K562 (cell line): ENCODE data around the gene TSC22D3. TPM values are rescaled to one million over a fixed set of nuclear protein-coding genes. Genes with fewer than 3 reads are reported as not detected.

ENCODE experiments used
- ATAC-seq: fragments of 200-7000 bp; cut with Tn5 transposase; 3 replicates; pipeline ENCODE4 v1.9.1; 2020; ENCODE audit warnings: moderate library complexity
- BruUV-seq: library from RNA; stranded (reverse); fragments of 400-500 nt; replicated peaks from 2 replicates; lab custom pipeline; 2021; lab: Mats Ljungman, UMichigan
- CTCF ChIA-PET: fragments of 300-600 bp; formaldehyde crosslinking; extraction: SDS; loops from one replicate; lab custom pipeline; 2021; ENCODE audit warnings: low intra/inter-chr PET ratio; lab: Yijun Ruan, JAX
- POLR2A ChIA-PET: fragments of 300-600, 350-650 bp; sonication (Branson Sonifier 250); formaldehyde crosslinking; extraction: SDS; loops from one replicate; lab custom pipeline; 2021; ENCODE audit warnings: antibody characterized with exemption, inconsistent platforms; lab: Yijun Ruan, JAX
- DNase-seq, 4 experiments: peaks; one replicate each; pipeline versions ENCODE4 v3.0.0 to v3.0.0-alpha.2; 2011 to 2018; ENCODE audit warnings: low spot score in 3 of 4, mixed read lengths in 3 of 4; ENCODE audit errors: extremely low read depth in 1 of 4
- FAIRE-seq: peaks from 2 replicates; lab custom pipeline; 2011; peaks lifted over from hg19 to GRCh38; lab: Jason Lieb, UNC
- H2AFZ ChIP-seq: 2 replicates; pipeline ENCODE4 v1.6.0; 2011; ENCODE audit warnings: low read depth, low read length, control low read depth, inconsistent platforms
- H3K27ac ChIP-seq: fragments of 200-600 bp; 3 replicates; pipeline ENCODE4 v1.8.0; 2011; ENCODE audit warnings: low read depth, mild to moderate bottlenecking, control low read depth, inconsistent platforms, low read length, moderate library complexity, mixed read lengths; ENCODE audit errors: extremely low read depth
- H3K27me3 ChIP-seq, 2 experiments: fragments of 300-600 bp in 1 of 2; 2 replicates in 1 of 2; 3 replicates in 1 of 2; pipeline versions ENCODE4 v1.6.0 to v1.8.0; 2011; ENCODE audit warnings: inconsistent platforms in 2 of 2, low read length in 2 of 2, mild to moderate bottlenecking in 1 of 2, mixed read lengths in 1 of 2, moderate library complexity in 1 of 2; ENCODE audit not compliant: control insufficient read depth in 2 of 2, insufficient read depth in 2 of 2
- H3K36me3 ChIP-seq: fragments of 300-600 bp; 3 replicates; pipeline ENCODE4 v1.8.0; 2011; ENCODE audit warnings: mild to moderate bottlenecking, low read length, inconsistent platforms; ENCODE audit not compliant: control insufficient read depth, insufficient read depth
- H3K4me1 ChIP-seq, 2 experiments: fragments of 200-600 bp in 1 of 2; replicated peaks in 1 of 2; 2 replicates in 1 of 2; 3 replicates in 1 of 2; pipeline versions ENCODE4 v1.5.1 to v1.8.0; 2011; ENCODE audit warnings: inconsistent platforms in 2 of 2, low read length in 2 of 2, mild to moderate bottlenecking in 1 of 2, mixed read lengths in 1 of 2, moderate library complexity in 1 of 2; ENCODE audit not compliant: control insufficient read depth in 2 of 2, insufficient read depth in 2 of 2
- H3K4me2 ChIP-seq: 2 replicates; pipeline ENCODE4 v1.6.1; 2011; ENCODE audit warnings: low read length, control low read depth, inconsistent platforms, mixed read lengths; ENCODE audit not compliant: insufficient read depth
- H3K4me3 ChIP-seq: fragments of 200-600 bp; sonication (generic), shearing (Covaris generic); 2 replicates; pipeline ENCODE4 v1.5.1; 2016; ENCODE audit warnings: control low read depth, inconsistent platforms
- H3K79me2 ChIP-seq: fragments of 200-600 bp; 3 replicates; pipeline ENCODE4 v1.8.0; 2011; ENCODE audit warnings: low read length, inconsistent platforms; ENCODE audit not compliant: control insufficient read depth, insufficient read depth
- H3K9ac ChIP-seq, 2 experiments: 2 replicates each; pipeline versions ENCODE4 v1.6.0 to v1.6.1; 2011; ENCODE audit warnings: low read depth in 2 of 2, low read length in 2 of 2, control low read depth in 1 of 2, inconsistent platforms in 1 of 2, mild to moderate bottlenecking in 1 of 2, mixed read lengths in 1 of 2; ENCODE audit not compliant: insufficient read depth in 1 of 2
- H3K9me1 ChIP-seq: one replicate; pipeline ENCODE4 v1.6.0; 2011; ENCODE audit warnings: inconsistent platforms, mild to moderate bottlenecking, low read length, moderate library complexity; ENCODE audit not compliant: control insufficient read depth, insufficient read depth
- H3K9me3 ChIP-seq: replicated peaks from 2 replicates; pipeline ENCODE4 v1.5.1; 2011; ENCODE audit warnings: low read depth, low read length, inconsistent platforms; ENCODE audit not compliant: control insufficient read depth, insufficient read depth
- H4K20me1 ChIP-seq: replicated peaks from 2 replicates; pipeline ENCODE4 v1.6.1; 2011; ENCODE audit warnings: low read length, inconsistent platforms, mixed read lengths; ENCODE audit not compliant: control insufficient read depth, insufficient read depth
- CBX2 ChIP-seq: fragments of 200-600 bp; sonication (generic); IDR thresholded peaks from one replicate; pipeline ENCODE4 v1.6.1; 2012; ENCODE audit warnings: mild to moderate bottlenecking, low read length, inconsistent platforms; ENCODE audit not compliant: insufficient read depth, poor library complexity, severe bottlenecking
- CXXC5 ChIP-seq: fragments of 250-450 bp; sonication (Bioruptor Pico); IDR thresholded peaks from 2 replicates; pipeline ENCODE4 v1.8.0; 2022; ENCODE audit warnings: inconsistent platforms, mild to moderate bottlenecking, moderate library complexity
- NONO ChIP-seq, 2 experiments: fragments of 200-400 bp in 1 of 2; fragments of 450-650 bp in 1 of 2; formaldehyde crosslinking in 1 of 2; IDR thresholded peaks; 2 replicates each; pipeline ENCODE4 v1.6.1; 2017; ENCODE audit warnings: low read depth in 2 of 2, mild to moderate bottlenecking in 2 of 2, moderate library complexity in 2 of 2, low read length in 1 of 2
- PTRF ChIP-seq: fragments of 450-650 bp; IDR thresholded peaks from 2 replicates; pipeline ENCODE4 v1.6.1; 2016; ENCODE audit warnings: mild to moderate bottlenecking, missing genetic modification characterization, missing compliant biosample characterization
- SAP30 ChIP-seq: fragments of 200-600 bp; sonication (generic); IDR thresholded peaks from 2 replicates; pipeline ENCODE4 v1.6.1; 2012; ENCODE audit warnings: borderline replicate concordance, low read depth, mild to moderate bottlenecking, moderate library complexity, low read length, control low read depth, inconsistent platforms; ENCODE audit not compliant: insufficient read depth, poor library complexity, severe bottlenecking
- ZNF431 ChIP-seq: sonication (generic); formaldehyde crosslinking; IDR thresholded peaks from 2 replicates; pipeline ENCODE4 v1.8.0; 2022; ENCODE audit warnings: mild to moderate bottlenecking, missing genetic modification reagents
- in situ Hi-C: fragments of 300-500 bp; cut with MboI; formaldehyde crosslinking; loops from 4 replicates; pipeline ENCODE4 v1.15.0; 2018; ENCODE audit warnings: inconsistent platforms, mixed read lengths
- intact Hi-C: fragments of 100-400 bp; cut with micrococcal nuclease; formaldehyde crosslinking; loops from 2 replicates; pipeline ENCODE4 v1.14.2; 2022
- polyA plus RNA-seq, 8 experiments: library from polyadenylated mRNA; depleted of rRNA in 4 of 8; stranded (reverse) in 5 of 8; unstranded in 3 of 8; fragments of >200 nt; fragmentation: Nextera tagmentation in 2 of 8; fragmentation: Illumina TruSeq in 1 of 8; extraction: Ambion mirVana in 2 of 8; extraction: Trizol in 1 of 8; gene quantifications; 2 replicates each; pipeline versions ENCODE4 v1.2.1 to v1.2.3, GENCODE V29; 2011 to 2014; ENCODE audit warnings: inconsistent platforms in 1 of 8, missing spikeins in 1 of 8
- total RNA-seq, 7 experiments: library from RNA; depleted of rRNA in 6 of 7; stranded (reverse); fragments of >200 nt in 6 of 7; fragmentation: Illumina TruSeq in 2 of 7; extraction: Trizol in 2 of 7; gene quantifications; 2 replicates each; pipeline versions ENCODE4 v1.2.1 to v1.2.3, GENCODE V29; 2011 to 2021; ENCODE audit warnings: low replicate concordance in 1 of 7
- TF ChIP-seq, protein P1 (sequence below), 2 experiments: fragments of 450-650 bp in 1 of 2; IDR thresholded peaks; 2 replicates each; pipeline ENCODE4 v1.6.1; 2011 to 2017; ENCODE audit warnings: low read depth in 2 of 2, antibody characterized with exemption in 1 of 2, borderline replicate concordance in 1 of 2, low read length in 1 of 2, mild to moderate bottlenecking in 1 of 2, mixed read lengths in 1 of 2; ENCODE audit not compliant: control insufficient read depth in 1 of 2
- TF ChIP-seq, protein P2 (sequence below): fragments of 250-450 bp; sonication (Bioruptor Pico); IDR thresholded peaks from 2 replicates; pipeline ENCODE4 v1.5.1; 2021; ENCODE audit warnings: mild to moderate bottlenecking
- TF ChIP-seq, protein P3 (sequence below), 2 experiments: IDR thresholded peaks; 2 replicates each; pipeline ENCODE4 v1.6.1; 2012; ENCODE audit warnings: improper control_type of control experiment in 2 of 2, low read depth in 2 of 2, low read length in 2 of 2, borderline replicate concordance in 1 of 2
- TF ChIP-seq, protein P4 (sequence below), 2 experiments: IDR thresholded peaks in 1 of 2; conservative IDR thresholded peaks in 1 of 2; 2 replicates each; pipeline ENCODE4 v1.6.1; 2016; ENCODE audit warnings: low read depth in 2 of 2, mild to moderate bottlenecking in 1 of 2, missing compliant biosample characterization in 1 of 2, missing genetic modification characterization in 1 of 2, moderate library complexity in 1 of 2

Gene TSC22D3
- total and polyA plus RNA-seq, 9 of the 15 experiments (the other 6 are each of a cell fraction or from before 2014, with no cell fraction given): 0.48 to 3.0 (median 0.87) TPM

DNA sequence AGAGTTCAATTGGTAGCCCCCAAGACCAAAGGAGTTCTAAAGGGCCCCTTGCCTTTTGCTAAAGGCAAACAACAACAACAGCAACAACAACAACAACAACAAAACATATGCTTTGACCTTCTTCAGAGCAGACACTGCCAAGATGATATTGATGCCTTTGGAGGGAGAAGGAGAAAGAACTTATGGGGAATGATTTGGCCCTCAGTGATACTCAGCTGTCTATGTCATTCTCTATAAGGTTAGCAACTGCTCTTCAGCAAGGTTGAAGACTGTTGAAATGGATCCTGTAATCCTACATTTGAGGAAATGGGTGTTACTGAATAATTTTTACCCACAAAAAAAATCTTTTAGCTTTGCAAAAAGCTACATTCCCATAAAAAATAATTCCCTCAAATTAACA lies 74.8 kb downstream of the TSC22D3 start:
- H3K9ac ChIP-seq: no peak overlapping the region
- no TSS peak for BruUV-seq
- 0 out of 2 replicates have a peak overlapping the region, but pooled peaks have one; percentile 9 for H2AFZ ChIP-seq
- no peak overlapping the region for H3K27ac ChIP-seq
- intact Hi-C loops (no loop called here), in situ Hi-C loops (no loop called here)
- H4K20me1 ChIP-seq: no peaks in the 10 kb centered on the region
- H3K4me1 ChIP-seq: peaks cover 0 to 2% of the 10 kb centered on the region in 2 experiments; a peak in 1 of 5 replicates
- H3K79me2 ChIP-seq: no peaks in the 10 kb centered on the region
- H3K27me3 ChIP-seq: no peaks in the 10 kb centered on the region
- CTCF ChIA-PET: no interaction called here
- H3K4me3 ChIP-seq: no peak overlapping the region
- DNase-seq (no peak), FAIRE-seq (no peak), ATAC-seq (no peak)
- no peaks in the 10 kb centered on the region for H3K9me3 ChIP-seq
- H3K9me1 ChIP-seq: no peaks in the 10 kb centered on the region
- H3K36me3 ChIP-seq: no peaks in the 10 kb centered on the region
- TF ChIP-seq SAP30 (no peak), ZNF431 (no peak), CXXC5 (CRISPR knock-in tag) (no peak), NONO (IDR thresholded peaks at IDR 0.05; ENCODE audit: low read depth in 2 of 2, low read length in 1 of 2) (no peak), CBX2 (no peak), PTRF (no peak)
- TF ChIP-seq, protein P1, sequence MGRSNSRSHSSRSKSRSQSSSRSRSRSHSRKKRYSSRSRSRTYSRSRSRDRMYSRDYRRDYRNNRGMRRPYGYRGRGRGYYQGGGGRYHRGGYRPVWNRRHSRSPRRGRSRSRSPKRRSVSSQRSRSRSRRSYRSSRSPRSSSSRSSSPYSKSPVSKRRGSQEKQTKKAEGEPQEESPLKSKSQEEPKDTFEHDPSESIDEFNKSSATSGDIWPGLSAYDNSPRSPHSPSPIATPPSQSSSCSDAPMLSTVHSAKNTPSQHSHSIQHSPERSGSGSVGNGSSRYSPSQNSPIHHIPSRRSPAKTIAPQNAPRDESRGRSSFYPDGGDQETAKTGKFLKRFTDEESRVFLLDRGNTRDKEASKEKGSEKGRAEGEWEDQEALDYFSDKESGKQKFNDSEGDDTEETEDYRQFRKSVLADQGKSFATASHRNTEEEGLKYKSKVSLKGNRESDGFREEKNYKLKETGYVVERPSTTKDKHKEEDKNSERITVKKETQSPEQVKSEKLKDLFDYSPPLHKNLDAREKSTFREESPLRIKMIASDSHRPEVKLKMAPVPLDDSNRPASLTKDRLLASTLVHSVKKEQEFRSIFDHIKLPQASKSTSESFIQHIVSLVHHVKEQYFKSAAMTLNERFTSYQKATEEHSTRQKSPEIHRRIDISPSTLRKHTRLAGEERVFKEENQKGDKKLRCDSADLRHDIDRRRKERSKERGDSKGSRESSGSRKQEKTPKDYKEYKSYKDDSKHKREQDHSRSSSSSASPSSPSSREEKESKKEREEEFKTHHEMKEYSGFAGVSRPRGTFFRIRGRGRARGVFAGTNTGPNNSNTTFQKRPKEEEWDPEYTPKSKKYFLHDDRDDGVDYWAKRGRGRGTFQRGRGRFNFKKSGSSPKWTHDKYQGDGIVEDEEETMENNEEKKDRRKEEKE (IDR thresholded peaks at IDR 0.05; ENCODE audit: borderline replicate concordance in 1 of 2, control insufficient read depth in 1 of 2, low read depth in 2 of 2, low read length in 1 of 2): no peak
- TF ChIP-seq, protein P2, sequence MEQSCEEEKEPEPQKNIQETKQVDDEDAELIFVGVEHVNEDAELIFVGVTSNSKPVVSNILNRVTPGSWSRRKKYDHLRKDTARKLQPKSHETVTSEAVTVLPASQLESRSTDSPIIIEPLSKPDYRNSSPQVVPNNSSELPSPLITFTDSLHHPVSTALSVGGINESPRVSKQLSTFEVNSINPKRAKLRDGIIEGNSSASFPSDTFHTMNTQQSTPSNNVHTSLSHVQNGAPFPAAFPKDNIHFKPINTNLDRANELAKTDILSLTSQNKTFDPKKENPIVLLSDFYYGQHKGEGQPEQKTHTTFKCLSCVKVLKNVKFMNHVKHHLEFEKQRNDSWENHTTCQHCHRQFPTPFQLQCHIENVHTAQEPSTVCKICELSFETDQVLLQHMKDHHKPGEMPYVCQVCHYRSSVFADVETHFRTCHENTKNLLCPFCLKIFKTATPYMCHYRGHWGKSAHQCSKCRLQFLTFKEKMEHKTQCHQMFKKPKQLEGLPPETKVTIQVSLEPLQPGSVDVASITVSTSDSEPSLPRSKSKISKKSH (CRISPR knock-in tag): no peak
- TF ChIP-seq, protein P3, sequence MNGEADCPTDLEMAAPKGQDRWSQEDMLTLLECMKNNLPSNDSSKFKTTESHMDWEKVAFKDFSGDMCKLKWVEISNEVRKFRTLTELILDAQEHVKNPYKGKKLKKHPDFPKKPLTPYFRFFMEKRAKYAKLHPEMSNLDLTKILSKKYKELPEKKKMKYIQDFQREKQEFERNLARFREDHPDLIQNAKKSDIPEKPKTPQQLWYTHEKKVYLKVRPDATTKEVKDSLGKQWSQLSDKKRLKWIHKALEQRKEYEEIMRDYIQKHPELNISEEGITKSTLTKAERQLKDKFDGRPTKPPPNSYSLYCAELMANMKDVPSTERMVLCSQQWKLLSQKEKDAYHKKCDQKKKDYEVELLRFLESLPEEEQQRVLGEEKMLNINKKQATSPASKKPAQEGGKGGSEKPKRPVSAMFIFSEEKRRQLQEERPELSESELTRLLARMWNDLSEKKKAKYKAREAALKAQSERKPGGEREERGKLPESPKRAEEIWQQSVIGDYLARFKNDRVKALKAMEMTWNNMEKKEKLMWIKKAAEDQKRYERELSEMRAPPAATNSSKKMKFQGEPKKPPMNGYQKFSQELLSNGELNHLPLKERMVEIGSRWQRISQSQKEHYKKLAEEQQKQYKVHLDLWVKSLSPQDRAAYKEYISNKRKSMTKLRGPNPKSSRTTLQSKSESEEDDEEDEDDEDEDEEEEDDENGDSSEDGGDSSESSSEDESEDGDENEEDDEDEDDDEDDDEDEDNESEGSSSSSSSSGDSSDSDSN (IDR thresholded peaks at IDR 0.05; ENCODE audit: borderline replicate concordance in 1 of 2, low read depth in 2 of 2, low read length in 2 of 2): no peak
- TF ChIP-seq, protein P4, sequence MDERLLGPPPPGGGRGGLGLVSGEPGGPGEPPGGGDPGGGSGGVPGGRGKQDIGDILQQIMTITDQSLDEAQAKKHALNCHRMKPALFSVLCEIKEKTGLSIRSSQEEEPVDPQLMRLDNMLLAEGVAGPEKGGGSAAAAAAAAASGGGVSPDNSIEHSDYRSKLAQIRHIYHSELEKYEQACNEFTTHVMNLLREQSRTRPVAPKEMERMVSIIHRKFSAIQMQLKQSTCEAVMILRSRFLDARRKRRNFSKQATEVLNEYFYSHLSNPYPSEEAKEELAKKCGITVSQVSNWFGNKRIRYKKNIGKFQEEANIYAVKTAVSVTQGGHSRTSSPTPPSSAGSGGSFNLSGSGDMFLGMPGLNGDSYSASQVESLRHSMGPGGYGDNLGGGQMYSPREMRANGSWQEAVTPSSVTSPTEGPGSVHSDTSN (CRISPR knock-in tag; IDR thresholded peaks at IDR 0.05; ENCODE audit: low read depth): no peak
- TF ChIP-seq, protein P4 (tag; conservative IDR thresholded peaks at IDR 0.05; ENCODE audit: low read depth): no peak
- no peak overlapping the region for H3K4me2 ChIP-seq
- POLR2A ChIA-PET: interaction anchor here (1.5 kb wide), 1 partner anchor 23 kb away, joined by 5 read pairs; no protein-coding TSS in a partner anchor
